ENCODE results near the gene CHD9. TPM values are rescaled to one million over a fixed set of nuclear protein-coding genes. Genes with fewer than 3 reads are reported as not detected.
A peak's percentile ranks its signal among the peaks of the same experiment; 100 is the strongest.

CHD9 gene, protein sequence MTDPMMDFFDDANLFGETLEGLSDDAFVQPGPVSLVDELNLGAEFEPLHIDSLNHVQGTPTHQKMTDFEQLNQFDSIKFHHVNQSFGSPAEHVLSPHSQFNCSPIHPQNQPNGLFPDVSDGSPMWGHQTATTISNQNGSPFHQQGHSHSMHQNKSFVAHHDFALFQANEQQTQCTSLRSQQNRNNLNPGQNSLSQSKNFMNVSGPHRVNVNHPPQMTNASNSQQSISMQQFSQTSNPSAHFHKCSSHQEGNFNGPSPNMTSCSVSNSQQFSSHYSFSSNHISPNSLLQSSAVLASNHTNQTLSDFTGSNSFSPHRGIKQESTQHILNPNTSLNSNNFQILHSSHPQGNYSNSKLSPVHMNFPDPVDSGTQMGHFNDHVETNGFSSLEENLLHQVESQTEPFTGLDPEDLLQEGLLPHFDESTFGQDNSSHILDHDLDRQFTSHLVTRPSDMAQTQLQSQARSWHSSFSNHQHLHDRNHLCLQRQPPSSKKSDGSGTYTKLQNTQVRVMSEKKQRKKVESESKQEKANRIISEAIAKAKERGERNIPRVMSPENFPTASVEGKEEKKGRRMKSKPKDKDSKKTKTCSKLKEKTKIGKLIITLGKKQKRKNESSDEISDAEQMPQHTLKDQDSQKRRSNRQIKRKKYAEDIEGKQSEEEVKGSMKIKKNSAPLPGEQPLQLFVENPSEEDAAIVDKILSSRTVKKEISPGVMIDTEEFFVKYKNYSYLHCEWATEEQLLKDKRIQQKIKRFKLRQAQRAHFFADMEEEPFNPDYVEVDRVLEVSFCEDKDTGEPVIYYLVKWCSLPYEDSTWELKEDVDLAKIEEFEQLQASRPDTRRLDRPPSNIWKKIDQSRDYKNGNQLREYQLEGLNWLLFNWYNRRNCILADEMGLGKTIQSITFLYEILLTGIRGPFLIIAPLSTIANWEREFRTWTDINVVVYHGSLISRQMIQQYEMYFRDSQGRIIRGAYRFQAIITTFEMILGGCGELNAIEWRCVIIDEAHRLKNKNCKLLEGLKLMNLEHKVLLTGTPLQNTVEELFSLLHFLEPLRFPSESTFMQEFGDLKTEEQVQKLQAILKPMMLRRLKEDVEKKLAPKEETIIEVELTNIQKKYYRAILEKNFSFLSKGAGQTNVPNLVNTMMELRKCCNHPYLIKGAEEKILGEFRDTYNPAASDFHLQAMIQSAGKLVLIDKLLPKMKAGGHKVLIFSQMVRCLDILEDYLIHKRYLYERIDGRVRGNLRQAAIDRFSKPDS (N-terminal part only)
- 10 to 100 TPM; 13.2 to 18.8 TPM for total RNA-seq

DNA sequence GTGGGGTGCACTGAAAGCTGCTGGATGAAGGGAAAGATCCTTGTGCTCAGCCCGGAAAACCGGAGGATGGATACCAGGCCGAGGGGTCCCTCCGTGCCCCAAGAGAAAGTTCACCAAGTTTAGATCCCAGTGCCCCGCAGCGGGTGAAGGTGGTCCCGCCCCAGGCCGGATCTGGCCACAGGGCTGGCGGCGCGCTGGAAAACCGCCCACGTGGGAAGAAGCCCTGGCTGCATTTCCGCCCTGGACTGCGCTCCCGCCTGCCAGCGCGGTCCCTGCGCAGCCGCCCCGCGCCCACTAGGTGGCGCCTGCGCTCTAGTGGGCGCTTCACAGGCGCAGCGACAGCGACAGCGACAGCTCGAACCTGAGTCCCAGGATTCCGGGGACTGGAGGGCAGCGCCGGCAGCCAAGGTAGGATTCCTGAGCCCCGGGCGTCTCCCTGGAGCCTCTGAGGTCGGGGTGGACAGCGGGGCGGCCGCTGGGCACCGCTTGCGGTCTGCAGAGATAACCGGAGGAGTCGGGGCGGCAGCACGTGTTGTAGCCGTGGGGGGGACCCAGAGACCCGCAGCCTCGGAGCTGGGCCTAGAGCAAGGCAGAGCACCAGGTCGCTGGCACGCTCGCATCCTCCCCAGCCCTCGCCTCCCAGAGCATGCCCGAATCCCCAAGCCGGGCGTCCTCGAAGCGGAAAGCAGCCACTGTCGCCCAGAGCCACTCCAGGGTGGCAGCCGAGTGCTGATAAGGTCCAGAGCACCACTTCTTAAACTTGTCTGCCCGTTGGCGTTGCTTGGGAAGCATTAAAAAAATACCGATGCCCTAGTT, at the start of gene CHD9:
TSS of gene CHD9 (plus strand) at position 322 of the 816 bp plus-strand sequence. CDS start 101,099 bp downstream, outside the sequence.
- DNase-seq (peak; percentile 82), ATAC-seq (peak; percentile 89)
- Mint-ChIP-seq H3K4me1 (peaks cover 21% of the 10 kb centered on the region), H3K9me3 (ENCODE audit: low read depth) (no peaks in the 10 kb centered on the region), H3K27ac (peak within 1 kb of the TSS; percentile 83), H3K36me3 (ENCODE audit: low read depth) (peaks cover 2% of the 10 kb centered on the region), H3K4me3 (peak within 1 kb of the TSS; percentile 70), H3K27me3 (peaks cover 6% of the 10 kb centered on the region)
- ChIA-PET CTCF (interaction anchor here (0.5 to 2.6 kb wide), 29 partner anchors 9 to 519 kb away, joined by 3 to 13 read pairs (median 3); no protein-coding TSS in a partner anchor), POLR2A (no interaction called here)
- intact Hi-C loops (cut with DNase I, micrococcal nuclease) = loop anchor here (1.0 to 10.0 kb wide), 16 partner anchors 44 to 650 kb away; partner anchors contain the start of genes AKTIP (in 1 of the 2), FTO (in 1 of the 2), RBL2 (in 1 of the 2) and RPGRIP1L (in 1 of the 2)

DNA sequence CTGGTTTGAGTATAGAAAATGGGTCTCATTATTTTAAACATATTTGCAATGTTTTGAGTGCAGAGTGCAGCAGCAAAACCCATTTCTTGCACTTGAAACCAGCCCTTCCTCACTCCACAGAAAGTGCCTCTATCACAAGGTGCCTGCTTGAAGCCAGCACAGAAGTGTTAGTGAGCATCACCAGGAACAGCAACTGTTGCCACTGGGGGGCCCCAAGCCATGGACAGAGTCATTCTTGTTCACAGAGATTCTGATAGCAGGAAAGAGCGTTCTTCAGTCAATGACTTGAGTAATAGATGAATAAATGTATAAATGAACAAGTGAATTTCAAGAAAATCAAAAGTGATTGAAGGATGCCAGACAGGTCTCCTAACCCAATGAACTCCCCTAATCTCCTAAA, 47.7 kb upstream of the CHD9 start:
- ATAC-seq = no peak
- intact Hi-C loops (cut with DNase I, micrococcal nuclease) = no loop called here
- H3K4me3 Mint-ChIP-seq = no peak overlapping the region
- H3K27me3 Mint-ChIP-seq = peaks cover 14% of the 10 kb centered on the region
- no peak for DNase-seq
- H3K9me3 Mint-ChIP-seq (ENCODE audit: low read depth) = no peaks in the 10 kb centered on the region
- no peaks in the 10 kb centered on the region for H3K4me1 Mint-ChIP-seq
- POLR2A ChIA-PET = no interaction called here
- H3K27ac Mint-ChIP-seq = no peak overlapping the region
- no peaks in the 10 kb centered on the region for H3K36me3 Mint-ChIP-seq (ENCODE audit: low read depth)
- CTCF ChIA-PET = no interaction called here

DNA sequence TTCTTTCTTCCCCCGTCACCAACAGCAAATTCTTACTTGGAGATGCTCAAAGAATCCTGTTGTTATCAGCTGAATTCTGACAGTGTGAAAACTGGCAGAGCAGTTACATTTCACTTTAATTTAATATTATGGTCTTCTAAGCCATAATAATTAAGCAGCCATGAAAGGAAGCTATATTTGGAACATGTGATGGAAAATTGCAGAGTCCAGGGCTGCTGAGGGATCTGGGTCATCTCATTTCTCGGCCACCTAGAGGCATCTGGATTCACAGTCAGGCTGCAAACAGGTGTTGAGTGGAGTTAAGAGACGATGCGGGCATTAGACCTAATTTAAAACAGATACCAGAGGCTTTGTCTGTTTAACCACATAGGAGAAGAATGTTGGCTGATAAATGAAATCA, 40.5 kb upstream of the CHD9 start:
- H3K27me3 Mint-ChIP-seq = peaks cover 16% of the 10 kb centered on the region
- DNase-seq = no peak
- H3K4me3 Mint-ChIP-seq = no peak overlapping the region
- H3K9me3 Mint-ChIP-seq (ENCODE audit: low read depth) = no peaks in the 10 kb centered on the region
- ATAC-seq = no peak
- H3K36me3 Mint-ChIP-seq (ENCODE audit: low read depth) = no peaks in the 10 kb centered on the region
- CTCF ChIA-PET = no interaction called here
- POLR2A ChIA-PET = no interaction called here
- H3K27ac Mint-ChIP-seq = no peak overlapping the region
- H3K4me1 Mint-ChIP-seq = no peaks in the 10 kb centered on the region
- intact Hi-C loops (cut with DNase I, micrococcal nuclease) = no loop called here

DNA sequence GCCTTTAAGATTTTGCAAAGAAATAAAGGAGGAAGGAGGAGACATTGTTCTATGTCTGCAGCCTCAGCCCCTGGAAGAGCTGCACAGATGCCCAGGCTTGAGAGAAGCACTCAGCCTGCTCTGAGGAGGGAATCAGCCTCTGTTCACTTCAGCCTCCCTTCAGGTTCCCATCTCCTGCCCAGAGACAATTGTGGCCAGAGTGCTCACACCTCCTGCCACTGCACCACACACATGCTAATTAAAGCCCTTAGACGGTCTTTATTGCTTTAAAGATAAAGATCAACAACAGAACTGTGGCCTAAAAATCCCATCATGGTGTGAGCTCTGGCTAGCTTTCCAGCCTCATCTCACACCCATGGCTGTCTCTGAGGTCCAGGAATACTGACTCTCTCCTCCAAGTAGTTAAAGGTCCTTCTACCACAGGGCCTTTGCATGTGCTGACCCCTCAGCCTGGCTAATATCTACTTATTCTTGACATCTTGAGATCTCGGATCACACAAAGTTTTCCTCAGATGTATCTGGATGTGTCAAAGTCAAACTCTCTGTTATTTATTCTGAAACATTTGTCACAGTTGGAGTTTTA, 35.9 kb upstream of the CHD9 start:
- Mint-ChIP-seq H3K27me3 (peaks cover 14% of the 10 kb centered on the region), H3K4me1 (no peaks in the 10 kb centered on the region), H3K36me3 (ENCODE audit: low read depth) (no peaks in the 10 kb centered on the region), H3K4me3 (no peak overlapping the region), H3K9me3 (ENCODE audit: low read depth) (no peaks in the 10 kb centered on the region), H3K27ac (no peak overlapping the region)
- intact Hi-C loops (cut with DNase I, micrococcal nuclease) = no loop called here
- no peak for ATAC-seq
- CTCF ChIA-PET = interaction anchor here (1.2 kb wide), 1 partner anchor 827 kb away, joined by 3 read pairs; no protein-coding TSS in a partner anchor
- DNase-seq = no peak
- POLR2A ChIA-PET = no interaction called here

DNA sequence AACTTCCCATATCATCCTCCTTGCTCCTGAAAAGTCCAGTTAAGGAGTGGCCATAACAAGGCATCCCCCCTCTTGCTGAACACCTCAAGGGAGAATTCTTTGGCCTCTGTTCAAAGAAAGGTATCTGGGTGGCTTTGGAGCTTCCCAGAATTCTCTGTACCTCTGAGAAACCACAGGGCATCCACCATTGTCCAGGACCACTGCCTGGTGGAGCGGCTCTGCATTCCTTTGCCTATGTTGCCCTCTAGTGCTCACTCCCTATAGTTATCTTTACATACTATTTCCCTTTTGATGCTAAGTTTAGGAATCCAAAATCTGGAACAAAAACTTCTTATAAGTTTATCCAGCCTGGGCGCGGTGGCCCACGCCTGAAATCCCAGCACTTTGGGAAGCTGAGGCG, 32.4 kb upstream of the CHD9 start:
- POLR2A ChIA-PET = no interaction called here
- Mint-ChIP-seq H3K9me3 (ENCODE audit: low read depth) (no peaks in the 10 kb centered on the region), H3K4me3 (no peak overlapping the region), H3K27ac (no peak overlapping the region), H3K27me3 (peaks cover 3% of the 10 kb centered on the region), H3K36me3 (ENCODE audit: low read depth) (no peaks in the 10 kb centered on the region), H3K4me1 (no peaks in the 10 kb centered on the region)
- intact Hi-C loops (cut with DNase I, micrococcal nuclease) = loop anchor here (1.0 to 2.0 kb wide), 2 partner anchors 831 to 832 kb away; no protein-coding TSS in a partner anchor
- CTCF ChIA-PET = interaction anchor here (0.7 to 1.4 kb wide), 5 partner anchors 12 to 1204 kb away, joined by 3 to 4 read pairs (median 3); no protein-coding TSS in a partner anchor
- peak; percentile 35 for DNase-seq
- ATAC-seq = no peak

DNA sequence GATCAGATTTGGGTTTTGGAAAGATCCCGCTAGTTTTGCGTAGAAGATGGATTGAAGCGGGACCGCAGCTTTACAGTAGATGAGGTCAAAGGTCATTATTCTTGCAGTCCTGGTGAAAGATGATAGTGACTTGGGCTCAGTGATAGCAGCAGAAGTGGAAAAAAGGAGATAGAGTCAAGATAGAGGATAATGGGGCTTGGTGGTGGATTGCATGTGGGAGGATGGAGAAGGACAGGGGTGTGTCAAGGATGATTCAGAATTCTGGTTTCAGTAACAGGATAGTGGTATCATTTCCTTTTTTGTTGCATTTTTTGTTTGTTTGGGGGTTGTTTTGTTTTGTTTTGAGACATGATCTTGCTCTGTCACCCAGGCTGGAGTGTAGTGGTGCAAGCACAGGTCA, 30.7 kb upstream of the CHD9 start:
- no peak for ATAC-seq
- intact Hi-C loops (cut with DNase I, micrococcal nuclease) = no loop called here
- Mint-ChIP-seq H3K27ac (no peak overlapping the region), H3K4me1 (no peaks in the 10 kb centered on the region), H3K9me3 (ENCODE audit: low read depth) (no peaks in the 10 kb centered on the region), H3K36me3 (ENCODE audit: low read depth) (no peaks in the 10 kb centered on the region), H3K27me3 (peaks cover 3% of the 10 kb centered on the region), H3K4me3 (no peak overlapping the region)
- ChIA-PET CTCF (interaction anchor here (0.7 kb wide), 1 partner anchor 152 kb away, joined by 3 read pairs; no protein-coding TSS in a partner anchor), POLR2A (interaction anchor here (0.6 kb wide), 1 partner anchor 14 kb away, joined by 3 read pairs; no protein-coding TSS in a partner anchor)
- DNase-seq = no peak

DNA sequence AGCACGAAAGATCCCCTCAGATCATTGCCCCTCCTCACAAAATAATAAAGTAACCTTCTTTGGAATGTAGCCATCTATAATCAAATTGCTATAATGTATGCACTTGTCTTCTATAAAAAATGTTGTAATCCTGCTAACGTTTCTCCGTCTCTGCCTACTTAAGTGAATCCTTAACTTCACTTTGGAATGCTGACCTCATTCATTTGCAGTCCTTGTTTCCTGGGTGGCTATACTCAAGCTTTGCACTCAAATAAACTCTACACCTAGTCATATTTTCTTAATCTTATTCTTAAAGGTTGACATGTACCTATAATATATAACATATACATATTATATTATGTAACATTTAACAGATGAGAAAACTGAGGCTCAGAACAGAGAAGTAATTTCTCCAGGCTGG, 24.8 kb upstream of the CHD9 start:
- DNase-seq = no peak
- H3K27me3 Mint-ChIP-seq = peaks cover 4% of the 10 kb centered on the region
- CTCF ChIA-PET = interaction anchor here (0.5 kb wide), 1 partner anchor 24 kb away, joined by 3 read pairs; no protein-coding TSS in a partner anchor
- H3K9me3 Mint-ChIP-seq (ENCODE audit: low read depth) = no peaks in the 10 kb centered on the region
- H3K27ac Mint-ChIP-seq = no peak overlapping the region
- no peak overlapping the region for H3K4me3 Mint-ChIP-seq
- intact Hi-C loops (cut with DNase I, micrococcal nuclease) = no loop called here
- POLR2A ChIA-PET = no interaction called here
- no peak for ATAC-seq
- H3K4me1 Mint-ChIP-seq = no peaks in the 10 kb centered on the region
- H3K36me3 Mint-ChIP-seq (ENCODE audit: low read depth) = no peaks in the 10 kb centered on the region

DNA sequence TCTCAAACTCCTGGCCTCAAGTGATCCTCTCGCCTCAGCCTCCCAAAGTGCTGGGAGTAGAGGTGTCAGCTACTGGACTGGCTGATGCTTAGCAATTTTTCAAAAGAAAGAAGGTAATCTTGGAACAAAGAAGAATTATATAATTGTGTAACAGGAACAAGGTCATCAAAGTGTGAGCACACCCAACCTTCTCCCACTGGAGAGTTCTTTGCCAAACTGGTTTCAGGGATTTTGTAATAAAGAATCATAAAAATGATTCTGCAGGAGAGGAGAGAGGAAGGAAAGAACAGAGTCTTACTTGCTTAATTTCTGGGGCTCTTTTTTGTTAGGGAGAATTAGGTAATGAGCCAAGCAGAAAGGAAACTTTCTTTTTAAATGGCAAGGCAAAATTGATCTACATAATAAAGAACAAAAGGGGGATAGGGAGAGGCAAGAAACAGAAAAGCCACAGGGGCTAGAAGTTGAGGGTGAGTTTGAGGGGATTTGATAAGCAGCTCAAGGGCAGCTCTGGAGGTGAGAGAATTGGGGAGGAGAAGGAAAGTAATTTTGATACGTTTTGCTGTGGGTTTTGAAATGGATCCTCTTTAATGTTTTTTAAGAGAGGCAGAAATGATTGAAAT, 23.4 kb upstream of the CHD9 start:
- ATAC-seq (no peak), DNase-seq (no peak)
- H3K4me1 Mint-ChIP-seq = no peaks in the 10 kb centered on the region
- CTCF ChIA-PET = no interaction called here
- intact Hi-C loops (cut with DNase I, micrococcal nuclease) = no loop called here
- no peak overlapping the region for H3K4me3 Mint-ChIP-seq
- no peaks in the 10 kb centered on the region for H3K9me3 Mint-ChIP-seq (ENCODE audit: low read depth)
- no peak overlapping the region for H3K27ac Mint-ChIP-seq
- no peaks in the 10 kb centered on the region for H3K36me3 Mint-ChIP-seq (ENCODE audit: low read depth)
- H3K27me3 Mint-ChIP-seq = peaks cover 9% of the 10 kb centered on the region
- POLR2A ChIA-PET = no interaction called here

DNA sequence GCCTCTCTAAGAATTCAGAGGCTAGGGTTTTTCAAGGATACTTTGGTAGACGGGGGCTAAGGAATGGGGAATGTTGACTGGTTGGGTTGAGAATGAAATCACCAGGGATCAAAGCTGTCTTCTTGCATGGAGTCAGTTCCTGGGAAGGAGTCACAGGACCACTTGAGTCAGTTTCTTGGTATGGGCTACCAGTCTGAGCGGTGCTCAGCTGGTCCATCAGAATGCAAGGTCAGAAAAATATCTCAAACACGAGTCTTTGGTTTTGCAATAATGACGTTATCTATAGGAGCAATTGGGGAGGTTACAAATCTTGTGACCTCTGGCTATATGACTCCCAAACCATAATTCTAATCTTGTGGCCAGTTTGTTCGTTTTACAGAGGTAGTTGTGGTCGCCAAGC, 20.5 kb upstream of the CHD9 start:
- ChIA-PET CTCF (interaction anchor here (1.2 kb wide), 1 partner anchor 12 kb away, joined by 3 read pairs; no protein-coding TSS in a partner anchor), POLR2A (no interaction called here)
- no peak for ATAC-seq
- Mint-ChIP-seq H3K27me3 (peaks cover 11% of the 10 kb centered on the region), H3K4me3 (no peak overlapping the region), H3K27ac (no peak overlapping the region), H3K4me1 (no peaks in the 10 kb centered on the region), H3K36me3 (ENCODE audit: low read depth) (no peaks in the 10 kb centered on the region), H3K9me3 (ENCODE audit: low read depth) (no peaks in the 10 kb centered on the region)
- intact Hi-C loops (cut with DNase I, micrococcal nuclease) = no loop called here
- DNase-seq = no peak

All from activated CD4-positive, alpha-beta T cell treated with anti-CD3 and anti-CD28 coated beads for 36 hours (primary cell).